ENCODE data around the gene TDRD10.

Gene TDRD10

GRCh38 chr1:154553056-154554030, 51.3 kb downstream of the TDRD10 start:
- peaks cover 13% of the 10 kb centered on the region for H3K4me1 ChIP-seq (ENCODE audit: control insufficient read depth, insufficient read depth, low read length, poor library complexity, severe bottlenecking)
- H3K4me3 ChIP-seq (ENCODE audit: extremely low read depth, insufficient read depth, low read length, poor library complexity, severe bottlenecking) = no peak overlapping the region
- 91 to 100% methylated on average over 1 to 7 of the region's 12 CpGs for WGBS, 2 experiments (ENCODE audit: insufficient coverage in 2 of 2)
- peaks cover 74% of the 10 kb centered on the region for H3K36me3 ChIP-seq (ENCODE audit: control insufficient read depth, insufficient read depth, low read length)
- no peaks in the 10 kb centered on the region for H3K9me3 ChIP-seq (ENCODE audit: control insufficient read depth, low read length)
- H3K27ac ChIP-seq (ENCODE audit: low read depth, low read length, severe bottlenecking) = no peak overlapping the region

GRCh38 chr1:154556422-154556821, 54.4 kb downstream of the TDRD10 start:
- peaks cover 46% of the 10 kb centered on the region for H3K36me3 ChIP-seq (ENCODE audit: control insufficient read depth, insufficient read depth, low read length)
- WGBS, 2 experiments (ENCODE audit: insufficient coverage in 2 of 2) = 29 to 40% methylated on average over 2 to 4 of the region's 4 CpGs
- peaks cover 13% of the 10 kb centered on the region for H3K4me1 ChIP-seq (ENCODE audit: control insufficient read depth, insufficient read depth, low read length, poor library complexity, severe bottlenecking)
- no peak overlapping the region for H3K27ac ChIP-seq (ENCODE audit: low read depth, low read length, severe bottlenecking)
- H3K9me3 ChIP-seq (ENCODE audit: control insufficient read depth, low read length) = no peaks in the 10 kb centered on the region
- peak overlapping the region; percentile 74 for H3K4me3 ChIP-seq (ENCODE audit: extremely low read depth, insufficient read depth, low read length, poor library complexity, severe bottlenecking)

GRCh38 chr1:154557248-154557938, 55.4 kb downstream of the TDRD10 start:
- peaks cover 13% of the 10 kb centered on the region for H3K4me1 ChIP-seq (ENCODE audit: control insufficient read depth, insufficient read depth, low read length, poor library complexity, severe bottlenecking)
- H3K36me3 ChIP-seq (ENCODE audit: control insufficient read depth, insufficient read depth, low read length) = peaks cover 36% of the 10 kb centered on the region
- H3K27ac ChIP-seq (ENCODE audit: low read depth, low read length, severe bottlenecking) = no peak overlapping the region
- no peaks in the 10 kb centered on the region for H3K9me3 ChIP-seq (ENCODE audit: control insufficient read depth, low read length)
- 15% methylated on average over 2 to 4 of the region's 7 CpGs for WGBS, 2 experiments (ENCODE audit: insufficient coverage in 2 of 2)
- H3K4me3 ChIP-seq (ENCODE audit: extremely low read depth, insufficient read depth, low read length, poor library complexity, severe bottlenecking) = peak overlapping the region; percentile 74

- peaks cover 13% of the 10 kb centered on the region for H3K4me1 ChIP-seq (ENCODE audit: control insufficient read depth, insufficient read depth, low read length, poor library complexity, severe bottlenecking)
- 0 to 1% methylated on average over 36 to 42 of the region's 69 CpGs for WGBS, 2 experiments (ENCODE audit: insufficient coverage in 2 of 2)
- peak within 1 kb of the TSS; percentile 90 for H3K27ac ChIP-seq (ENCODE audit: low read depth, low read length, severe bottlenecking)
- H3K36me3 ChIP-seq (ENCODE audit: control insufficient read depth, insufficient read depth, low read length) = peaks cover 29% of the 10 kb centered on the region
- H3K4me3 ChIP-seq (ENCODE audit: extremely low read depth, insufficient read depth, low read length, poor library complexity, severe bottlenecking) = peak within 1 kb of the TSS; percentile 74
- no peaks in the 10 kb centered on the region for H3K9me3 ChIP-seq (ENCODE audit: control insufficient read depth, low read length)
Observed at GRCh38 chr1:154557939-154558719, 56.1 kb downstream of the TDRD10 start, which contains the start of gene UBE2Q1. Gene UBE2Q1 (minus strand): TSS chr1:154558662. CDS start chr1:154558553, 109 bp downstream.

- Histone ChIP-seq H3K27ac (ENCODE audit: low read depth, low read length, severe bottlenecking) (peak overlapping the region; percentile 90), H3K4me1 (ENCODE audit: control insufficient read depth, insufficient read depth, low read length, poor library complexity, severe bottlenecking) (peaks cover 13% of the 10 kb centered on the region), H3K4me3 (ENCODE audit: extremely low read depth, insufficient read depth, low read length, poor library complexity, severe bottlenecking) (peak overlapping the region; percentile 47), H3K36me3 (ENCODE audit: control insufficient read depth, insufficient read depth, low read length) (peaks cover 21% of the 10 kb centered on the region), H3K9me3 (ENCODE audit: control insufficient read depth, low read length) (no peaks in the 10 kb centered on the region)
- WGBS, 2 experiments (ENCODE audit: insufficient coverage in 2 of 2) = 5% methylated on average over 41 to 51 of the region's 57 CpGs
Observed at GRCh38 chr1:154558720-154559465, 56.9 kb downstream of the TDRD10 start.

GRCh38 chr1:154559466-154560044, 57.5 kb downstream of the TDRD10 start:
- WGBS, 2 experiments (ENCODE audit: insufficient coverage in 2 of 2) = 11 to 17% methylated on average over 11 to 12 of the region's 13 CpGs
- Histone ChIP-seq H3K4me3 (ENCODE audit: extremely low read depth, insufficient read depth, low read length, poor library complexity, severe bottlenecking) (peak overlapping the region; percentile 47), H3K4me1 (ENCODE audit: control insufficient read depth, insufficient read depth, low read length, poor library complexity, severe bottlenecking) (peaks cover 13% of the 10 kb centered on the region), H3K36me3 (ENCODE audit: control insufficient read depth, insufficient read depth, low read length) (peaks cover 15% of the 10 kb centered on the region), H3K27ac (ENCODE audit: low read depth, low read length, severe bottlenecking) (peak overlapping the region; percentile 90), H3K9me3 (ENCODE audit: control insufficient read depth, low read length) (no peaks in the 10 kb centered on the region)

- no peaks in the 10 kb centered on the region for H3K4me1 ChIP-seq (ENCODE audit: control insufficient read depth, insufficient read depth, low read length, poor library complexity, severe bottlenecking)
- no peak overlapping the region for H3K27ac ChIP-seq (ENCODE audit: low read depth, low read length, severe bottlenecking)
- H3K9me3 ChIP-seq (ENCODE audit: control insufficient read depth, low read length) = no peaks in the 10 kb centered on the region
- no peak overlapping the region for H3K4me3 ChIP-seq (ENCODE audit: extremely low read depth, insufficient read depth, low read length, poor library complexity, severe bottlenecking)
- no peaks in the 10 kb centered on the region for H3K36me3 ChIP-seq (ENCODE audit: control insufficient read depth, insufficient read depth, low read length)
- 89 to 96% methylated on average over 5 to 6 of the region's 6 CpGs for WGBS, 2 experiments (ENCODE audit: insufficient coverage in 2 of 2)
Observed at GRCh38 chr1:154565876-154566275, 63.9 kb downstream of the TDRD10 start.

GRCh38 chr1:154567386-154568156, 65.6 kb downstream of the TDRD10 start, which contains the start of gene CHRNB2:
Gene CHRNB2 (plus strand): TSS chr1:154567778. CDS start chr1:154568045, 267 bp downstream.
- H3K4me1 ChIP-seq (ENCODE audit: control insufficient read depth, insufficient read depth, low read length, poor library complexity, severe bottlenecking) = no peaks in the 10 kb centered on the region
- H3K27ac ChIP-seq (ENCODE audit: low read depth, low read length, severe bottlenecking) = no peak within 1 kb of the TSS
- peak within 1 kb of the TSS; percentile 14 for H3K4me3 ChIP-seq (ENCODE audit: extremely low read depth, insufficient read depth, low read length, poor library complexity, severe bottlenecking)
- no peaks in the 10 kb centered on the region for H3K9me3 ChIP-seq (ENCODE audit: control insufficient read depth, low read length)
- WGBS, 2 experiments (ENCODE audit: insufficient coverage in 2 of 2) = 2 to 6% methylated on average over 22 to 52 of the region's 53 CpGs
- H3K36me3 ChIP-seq (ENCODE audit: control insufficient read depth, insufficient read depth, low read length) = no peaks in the 10 kb centered on the region

- Histone ChIP-seq H3K36me3 (ENCODE audit: control insufficient read depth, insufficient read depth, low read length) (no peaks in the 10 kb centered on the region), H3K4me3 (ENCODE audit: extremely low read depth, insufficient read depth, low read length, poor library complexity, severe bottlenecking) (no peak overlapping the region), H3K27ac (ENCODE audit: low read depth, low read length, severe bottlenecking) (no peak overlapping the region), H3K9me3 (ENCODE audit: control insufficient read depth, low read length) (no peaks in the 10 kb centered on the region), H3K4me1 (ENCODE audit: control insufficient read depth, insufficient read depth, low read length, poor library complexity, severe bottlenecking) (no peaks in the 10 kb centered on the region)
- WGBS, 2 experiments (ENCODE audit: insufficient coverage in 2 of 2) = 50 to 55% methylated on average over 12 of the region's 17 CpGs
Observed at GRCh38 chr1:154568157-154568815, 66.3 kb downstream of the TDRD10 start.

Data from mesodermal cell (in vitro differentiated cells).